H7 (cell line): ENCODE measurements around the gene ZNF536. TPM values are rescaled to one million over a fixed set of nuclear protein-coding genes. Genes with fewer than 3 reads are reported as not detected.
"Not testable (repeated sequence)": the region's sequence is repeated elsewhere in the genome, so short reads cannot be mapped to it uniquely, and the experiment has no call there.

Experiments used
- DNase-seq: peaks from one replicate; pipeline ENCODE4 v3.0.0; 2012
- H3K27me3 ChIP-seq: 2 replicates; pipeline ENCODE4 v1.6.0; 2011; ENCODE audit warnings: mild to moderate bottlenecking, low read length; ENCODE audit not compliant: control insufficient read depth, insufficient read depth
- H3K36me3 ChIP-seq: replicated peaks from 2 replicates; pipeline ENCODE4 v1.5.1; 2011; ENCODE audit warnings: low read length; ENCODE audit not compliant: control insufficient read depth, insufficient read depth
- H3K4me3 ChIP-seq: 2 replicates; pipeline ENCODE4 v1.5.1; 2011; ENCODE audit warnings: low read depth, mild to moderate bottlenecking, control low read depth, low read length, moderate library complexity; ENCODE audit not compliant: insufficient read depth
- total RNA-seq: library from RNA; depleted of rRNA; stranded (reverse); fragments of >200 nt; shearing (Covaris generic); gene quantifications from 2 replicates; pipeline ENCODE4 v1.2.3, GENCODE V29; 2014

The ZNF536 gene
- total RNA-seq, 1 experiment from 2014 or later, result 0.35 TPM

DNA sequence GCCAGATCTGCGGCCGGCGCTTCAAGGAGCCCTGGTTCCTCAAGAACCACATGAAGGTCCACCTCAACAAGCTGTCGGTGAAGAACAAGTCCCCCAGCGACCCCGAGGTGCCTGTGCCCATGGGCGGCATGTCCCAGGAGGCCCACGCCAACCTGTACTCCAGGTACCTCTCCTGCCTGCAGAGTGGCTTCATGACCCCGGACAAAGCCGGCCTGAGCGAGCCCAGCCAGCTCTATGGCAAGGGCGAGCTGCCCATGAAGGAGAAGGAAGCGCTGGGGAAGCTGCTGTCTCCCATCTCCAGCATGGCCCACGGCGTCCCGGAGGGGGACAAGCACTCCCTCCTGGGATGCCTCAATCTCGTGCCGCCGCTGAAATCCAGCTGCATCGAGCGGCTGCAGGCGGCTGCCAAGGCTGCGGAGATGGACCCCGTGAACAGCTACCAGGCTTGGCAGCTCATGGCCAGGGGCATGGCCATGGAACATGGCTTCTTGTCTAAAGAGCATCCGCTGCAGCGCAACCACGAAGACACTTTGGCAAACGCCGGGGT, 72.6 kb downstream of the ZNF536 start:
- DNase-seq, result peak; percentile 23
- no peak overlapping the region for H3K4me3 ChIP-seq
- H3K27me3 ChIP-seq, result no peaks in the 10 kb centered on the region
- no peaks in the 10 kb centered on the region for H3K36me3 ChIP-seq

DNA sequence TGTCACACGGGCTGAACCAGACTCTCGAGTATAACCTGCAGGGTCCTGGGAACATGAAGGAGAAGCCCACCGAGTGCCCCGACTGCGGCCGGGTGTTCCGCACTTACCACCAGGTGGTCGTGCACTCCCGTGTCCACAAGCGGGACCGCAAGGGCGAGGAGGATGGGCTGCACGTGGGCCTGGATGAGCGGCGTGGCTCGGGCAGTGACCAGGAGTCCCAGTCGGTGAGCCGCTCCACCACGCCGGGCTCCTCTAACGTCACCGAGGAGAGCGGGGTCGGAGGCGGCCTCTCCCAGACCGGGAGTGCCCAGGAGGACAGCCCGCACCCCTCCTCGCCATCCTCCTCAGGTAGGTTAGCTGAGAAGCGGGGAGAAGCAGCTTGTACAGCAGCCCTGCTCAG, 73.2 kb downstream of the ZNF536 start:
- no peak overlapping the region for H3K4me3 ChIP-seq
- H3K27me3 ChIP-seq, result no peaks in the 10 kb centered on the region

DNA sequence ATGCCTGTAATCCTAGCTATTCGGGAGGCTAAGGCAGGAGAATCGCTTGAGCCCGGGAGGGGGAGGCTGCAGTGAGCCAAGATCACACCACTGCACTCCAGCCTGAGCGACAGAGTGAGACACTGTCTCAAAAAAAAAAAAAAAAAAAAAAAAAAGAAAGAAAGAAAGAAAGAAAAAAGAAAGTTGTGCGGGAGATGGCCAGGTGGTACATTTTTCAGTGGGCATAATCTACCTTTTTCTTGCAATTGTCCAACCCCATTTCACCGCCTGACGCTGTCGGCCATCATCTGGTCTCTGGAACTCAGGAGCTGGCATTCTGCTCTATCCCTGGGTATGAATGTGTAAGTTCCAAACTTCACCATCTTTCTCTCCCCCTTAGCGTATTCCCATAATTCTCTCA, 73.9 kb downstream of the ZNF536 start:
- not testable (repeated sequence) for H3K27me3 ChIP-seq, H3K4me3 ChIP-seq, H3K36me3 ChIP-seq, DNase-seq

More for the DNA sequence above, 73.2 kb downstream of the ZNF536 start:
- peak; percentile 28 for DNase-seq
- no peaks in the 10 kb centered on the region for H3K36me3 ChIP-seq

DNA sequence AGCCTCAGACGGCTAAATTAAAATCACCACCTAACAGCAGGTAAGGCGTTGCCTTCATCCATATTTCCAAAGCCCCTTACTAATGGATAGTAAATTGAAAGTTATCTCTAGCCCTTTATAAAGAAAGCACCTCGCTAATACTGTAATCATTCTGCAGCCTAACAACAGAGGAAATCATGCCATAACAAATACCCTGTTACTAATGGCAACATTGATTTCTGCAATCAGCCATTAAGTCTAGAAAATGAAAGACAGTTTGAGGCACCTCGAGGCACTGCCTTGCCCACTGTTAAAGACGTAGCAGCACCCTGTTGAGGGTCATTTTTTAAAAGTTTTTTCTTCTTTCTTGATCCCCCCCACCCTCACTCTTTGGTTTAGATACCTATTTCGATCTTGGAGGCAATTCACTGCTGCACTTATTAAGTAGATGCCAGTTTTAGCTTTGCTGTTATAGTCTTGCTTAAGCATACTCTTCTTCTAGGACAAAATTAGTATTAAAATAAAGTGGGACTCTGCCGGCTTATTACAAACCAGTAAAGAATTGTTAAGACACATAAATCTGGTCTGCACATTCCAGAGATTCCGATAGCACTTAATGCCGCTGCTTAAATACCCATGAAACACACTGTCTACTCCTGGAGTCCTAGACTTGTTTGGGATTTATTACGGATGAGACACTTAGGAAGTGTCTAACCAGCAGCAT, 74.8 kb downstream of the ZNF536 start:
- Histone ChIP-seq H3K27me3 (no peaks in the 10 kb centered on the region), H3K36me3 (no peaks in the 10 kb centered on the region), H3K4me3 (no peak overlapping the region)
- peak; percentile 18 for DNase-seq

DNA sequence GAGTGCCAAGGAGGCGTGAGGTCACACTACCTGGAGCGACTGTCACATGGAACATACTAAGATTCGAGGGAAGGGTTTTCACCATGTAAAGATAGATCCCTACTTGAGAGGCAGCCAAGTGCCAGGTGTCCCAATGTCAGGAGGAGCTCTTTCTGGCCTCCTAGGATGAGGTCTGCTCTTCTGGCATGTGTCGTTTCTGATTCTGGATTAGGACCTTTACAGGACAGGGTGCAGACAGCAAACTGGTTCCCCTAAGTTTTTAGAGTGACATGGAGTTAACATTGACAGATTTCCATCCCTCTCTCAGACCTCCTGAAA, 75.3 kb downstream of the ZNF536 start:
- Histone ChIP-seq H3K4me3 (no peak overlapping the region), H3K36me3 (no peaks in the 10 kb centered on the region), H3K27me3 (no peaks in the 10 kb centered on the region)
- no peak for DNase-seq

DNA sequence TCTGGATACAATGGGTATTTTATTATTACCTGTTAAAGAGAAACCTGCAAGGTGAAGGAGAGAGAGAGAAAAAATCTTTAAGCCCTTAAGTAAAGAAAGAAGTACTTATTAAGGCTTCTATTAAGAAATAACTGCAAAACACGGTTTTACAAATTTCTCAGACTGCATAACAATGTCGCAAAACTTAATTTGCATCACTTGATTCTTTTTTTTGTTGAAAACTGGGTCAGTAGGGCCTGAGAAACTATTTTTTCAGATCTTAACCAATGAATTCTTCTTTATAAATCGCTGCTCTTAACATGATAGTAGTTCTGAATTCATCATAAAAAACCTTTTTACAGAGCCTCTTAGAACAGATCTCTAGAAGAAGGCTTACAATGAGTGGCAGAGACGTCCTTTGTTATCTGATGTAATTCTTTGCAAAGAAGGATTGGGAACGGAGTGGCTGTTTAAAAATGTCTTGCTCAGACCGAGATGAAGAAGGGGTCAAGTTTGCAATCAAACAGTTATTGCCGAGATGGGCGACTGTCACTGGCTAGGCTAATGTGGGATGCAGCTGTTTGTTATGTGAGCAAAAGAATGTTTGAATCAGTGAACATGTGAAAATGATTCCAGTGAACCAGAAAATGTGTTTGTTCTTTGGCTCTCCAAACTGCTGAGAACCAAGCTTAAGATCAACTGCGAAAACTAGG, 76.3 kb downstream of the ZNF536 start:
- no peaks in the 10 kb centered on the region for H3K27me3 ChIP-seq
- H3K36me3 ChIP-seq, result no peaks in the 10 kb centered on the region
- DNase-seq, result no peak
- no peak overlapping the region for H3K4me3 ChIP-seq

DNA sequence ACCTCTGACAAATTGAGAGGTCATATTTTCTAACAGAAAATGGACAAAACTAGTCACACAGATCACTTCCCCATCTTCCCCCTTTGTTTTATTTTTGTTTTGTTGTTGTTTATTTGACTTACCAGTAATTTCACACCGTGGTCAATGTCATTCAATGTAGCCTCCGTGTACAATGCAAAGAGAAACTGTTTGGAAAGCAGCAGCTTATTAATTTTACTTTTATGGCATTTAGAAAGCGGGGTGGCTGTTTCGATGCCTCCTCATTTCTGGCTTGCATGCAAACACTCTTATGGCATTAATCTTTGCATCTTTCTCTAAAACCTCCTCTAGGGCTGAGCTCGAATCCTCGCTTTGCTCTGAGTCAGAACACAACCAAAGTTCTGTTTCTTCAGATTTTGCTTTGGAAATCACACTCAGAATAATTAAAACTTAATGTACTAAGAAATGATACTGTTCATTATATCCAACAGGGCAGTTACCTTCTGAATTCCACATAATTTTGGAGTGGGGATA, 77.0 kb downstream of the ZNF536 start:
- H3K27me3 ChIP-seq, result no peaks in the 10 kb centered on the region
- H3K4me3 ChIP-seq, result no peak overlapping the region
- DNase-seq, result no peak
- H3K36me3 ChIP-seq, result no peaks in the 10 kb centered on the region

DNA sequence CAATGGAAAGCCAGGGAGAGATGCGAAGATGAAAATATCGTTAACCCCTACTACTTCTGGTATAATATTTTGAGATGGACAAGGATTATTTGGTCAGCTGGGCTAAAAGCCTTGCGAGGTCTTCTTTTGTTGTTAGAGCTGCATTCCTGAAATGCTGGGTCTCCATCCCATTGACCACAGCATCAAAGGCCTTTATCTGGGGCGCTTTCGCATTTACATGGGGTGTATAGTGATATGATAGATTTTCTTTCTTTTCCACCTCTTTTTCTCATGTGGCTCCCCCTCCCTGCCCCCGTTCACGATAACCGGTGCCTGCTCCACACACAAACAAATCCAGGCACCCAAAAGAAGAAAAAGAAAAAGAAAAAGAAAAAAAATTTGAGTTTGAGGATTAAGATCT, 77.5 kb downstream of the ZNF536 start:
- Histone ChIP-seq H3K27me3 (no peaks in the 10 kb centered on the region), H3K4me3 (no peak overlapping the region), H3K36me3 (no peaks in the 10 kb centered on the region)
- DNase-seq, result peak; percentile 72

DNA sequence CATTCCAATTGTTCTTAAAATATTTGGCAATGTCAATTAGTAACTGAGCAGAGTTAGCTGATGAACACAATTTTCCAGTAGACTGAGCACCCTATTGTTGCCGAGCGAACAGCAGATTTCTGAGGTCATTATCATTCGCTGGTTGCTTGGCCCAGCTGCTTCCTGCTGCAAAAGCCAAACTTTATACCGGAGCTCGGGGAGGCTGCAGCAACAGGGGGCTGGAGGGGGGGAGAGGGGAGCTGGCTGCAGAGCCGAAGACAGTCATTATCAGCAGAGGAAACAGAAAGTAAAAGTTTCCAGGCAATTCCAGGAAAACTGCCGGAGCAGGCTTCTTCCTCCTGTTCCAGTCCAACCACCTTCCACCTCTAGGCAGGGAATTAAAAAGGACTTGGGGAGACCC, 77.9 kb downstream of the ZNF536 start:
- DNase-seq, result peak; percentile 86

DNA sequence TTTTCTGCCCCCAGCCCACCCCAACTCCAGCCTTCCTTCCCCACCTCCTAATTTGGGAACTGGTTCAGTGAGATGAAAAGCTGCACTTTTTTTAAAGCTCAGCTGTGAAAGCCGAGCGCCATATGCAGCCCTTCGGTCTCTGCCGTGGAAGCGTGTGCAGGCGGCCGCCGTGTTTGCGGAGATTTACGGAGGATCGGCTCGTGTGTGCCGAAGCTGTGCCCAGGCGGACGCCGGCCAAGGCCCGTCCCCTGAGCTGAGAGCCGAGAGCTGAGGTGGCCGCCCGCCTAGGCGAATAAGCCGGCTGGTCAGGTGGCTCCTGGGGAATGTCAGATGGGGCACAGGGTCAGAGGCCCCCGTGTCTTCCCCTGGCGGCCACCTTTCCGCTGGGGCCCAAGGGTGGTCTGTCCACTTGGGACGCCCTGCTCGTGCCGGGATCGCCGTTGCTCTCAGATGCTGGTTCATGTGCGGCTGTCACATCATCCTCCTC, 78.7 kb downstream of the ZNF536 start:
- DNase-seq, result peak; percentile 69
- Histone ChIP-seq H3K27me3 (no peaks in the 10 kb centered on the region), H3K4me3 (no peak overlapping the region), H3K36me3 (no peaks in the 10 kb centered on the region)

More for the DNA sequence above, 77.9 kb downstream of the ZNF536 start:
- Histone ChIP-seq H3K4me3 (no peak overlapping the region), H3K36me3 (no peaks in the 10 kb centered on the region), H3K27me3 (no peaks in the 10 kb centered on the region)

DNA sequence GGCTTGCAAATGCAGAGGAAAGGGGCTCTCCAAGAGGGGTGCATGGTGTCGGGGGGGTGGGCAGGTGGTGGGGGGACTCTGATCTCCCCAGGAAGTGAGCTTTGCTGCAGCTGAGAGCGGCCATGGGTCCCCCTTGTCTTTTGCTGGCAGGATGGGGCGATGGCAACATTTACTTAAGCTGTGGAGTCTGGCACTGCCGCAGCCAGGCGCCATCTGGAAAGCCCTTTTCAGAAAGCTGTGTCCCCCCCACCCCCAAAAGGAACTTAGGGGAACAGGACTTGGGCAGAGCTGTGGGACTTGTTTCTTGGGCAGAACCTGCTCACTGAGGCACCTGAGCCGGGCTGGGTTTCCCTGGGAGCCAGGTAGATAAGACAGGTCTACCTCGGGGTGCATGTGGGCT, 80.7 kb downstream of the ZNF536 start:
- Histone ChIP-seq H3K36me3 (no peaks in the 10 kb centered on the region), H3K4me3 (no peak overlapping the region), H3K27me3 (no peaks in the 10 kb centered on the region)
- DNase-seq, result peak; percentile 19

DNA sequence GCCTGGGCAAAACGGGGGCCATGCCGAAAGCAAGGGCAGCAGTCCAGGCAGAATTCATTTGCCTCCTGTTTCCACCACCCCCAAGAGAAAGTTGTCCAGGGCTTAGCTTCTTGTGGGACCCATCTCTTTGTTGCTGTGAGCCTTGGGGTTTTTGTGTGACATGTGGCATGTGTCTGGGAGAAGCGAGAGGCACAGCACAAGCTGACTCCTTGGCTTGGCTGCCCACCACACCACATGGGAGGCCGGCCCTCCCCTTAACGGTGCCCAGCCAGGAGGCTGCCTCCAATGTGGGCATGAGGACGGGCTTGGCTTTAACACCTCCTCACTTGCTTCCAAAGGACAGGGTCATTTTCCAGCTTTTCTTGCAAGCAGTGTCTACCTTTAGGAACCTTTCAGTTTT, 81.6 kb downstream of the ZNF536 start:
- Histone ChIP-seq H3K36me3 (no peaks in the 10 kb centered on the region), H3K27me3 (no peaks in the 10 kb centered on the region), H3K4me3 (no peak overlapping the region)
- DNase-seq, result peak; percentile 16

DNA sequence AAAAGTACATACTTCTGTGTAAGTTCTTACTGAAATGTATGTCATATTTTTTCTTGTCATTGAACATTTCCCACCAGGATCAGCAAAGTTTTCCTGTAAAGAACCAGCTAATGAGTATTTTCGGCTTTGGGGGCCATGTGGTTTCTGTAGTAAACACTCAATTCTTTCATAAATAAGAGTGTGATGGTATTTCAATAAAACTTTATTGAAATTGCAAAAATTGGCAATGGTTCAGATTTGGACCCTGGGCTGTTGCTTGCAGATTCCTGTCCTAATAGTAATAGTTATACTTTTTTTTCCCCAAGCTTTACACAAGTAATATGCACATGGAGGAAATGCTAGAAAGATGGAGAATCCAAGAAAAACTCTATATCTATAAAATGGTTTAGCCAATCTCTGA, 83.7 kb downstream of the ZNF536 start:
- no peaks in the 10 kb centered on the region for H3K36me3 ChIP-seq
- DNase-seq, result no peak
- no peak overlapping the region for H3K4me3 ChIP-seq
- no peaks in the 10 kb centered on the region for H3K27me3 ChIP-seq

DNA sequence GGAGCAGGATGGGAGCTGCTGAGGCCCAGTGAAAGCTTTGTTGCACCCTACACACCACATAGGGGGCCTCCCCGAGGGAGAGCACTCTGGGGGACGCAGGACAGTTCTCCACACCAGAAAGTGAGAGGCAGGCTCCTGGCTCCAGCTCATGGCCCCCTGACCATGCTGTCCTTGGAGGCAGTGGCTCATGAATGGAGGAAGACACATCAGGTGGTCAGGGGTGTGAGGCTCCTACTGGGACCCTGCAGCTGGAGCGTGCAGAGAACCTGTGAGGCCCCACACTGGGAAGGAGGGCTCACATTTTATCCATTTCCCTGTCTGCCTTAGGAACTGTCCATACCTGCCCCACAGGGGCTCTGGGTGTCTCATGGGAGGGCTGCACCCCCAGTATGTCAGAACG, 85.3 kb downstream of the ZNF536 start:
- no peak overlapping the region for H3K4me3 ChIP-seq
- no peaks in the 10 kb centered on the region for H3K27me3 ChIP-seq
- H3K36me3 ChIP-seq, result no peaks in the 10 kb centered on the region
- DNase-seq, result peak; percentile 17

DNA sequence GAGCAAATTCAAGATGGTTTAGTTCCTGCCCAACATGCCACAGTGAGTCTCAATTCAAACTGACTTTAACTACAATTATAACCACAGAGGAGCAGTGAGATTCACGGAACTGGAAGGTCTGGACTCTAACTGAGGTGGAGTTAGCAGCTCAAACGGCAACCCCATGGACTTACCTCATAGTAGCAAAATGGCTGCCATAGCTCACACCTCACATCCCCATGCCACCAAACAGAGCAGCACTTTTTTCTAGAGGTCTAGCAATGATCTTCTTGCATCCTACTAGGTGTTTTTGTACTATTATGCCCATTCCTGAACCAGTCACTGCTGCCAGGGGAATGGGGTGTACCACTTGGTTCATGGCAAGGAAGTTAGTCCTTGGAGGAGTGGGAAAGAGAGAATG, 87.7 kb downstream of the ZNF536 start:
- Histone ChIP-seq H3K36me3 (no peaks in the 10 kb centered on the region), H3K4me3 (no peak overlapping the region), H3K27me3 (no peaks in the 10 kb centered on the region)
- no peak for DNase-seq
